ENCODE data around the gene NETO2. TPM values are rescaled to one million over a fixed set of nuclear protein-coding genes. Genes with fewer than 3 reads are reported as not detected.

Gene NETO2
- total and polyA plus RNA-seq, 2 of the 13 experiments (the other 11 are each of a cell fraction or from before 2014, with no cell fraction given), result 8.2 to 13.5 TPM

- TF ChIP-seq REST (IDR thresholded peaks at IDR 0.05; ENCODE audit: borderline replicate concordance in 1 of 2, low read depth in 1 of 2, low read length in 2 of 2), result no peak
- TF ChIP-seq PHF5A (CRISPR knock-in tag; IDR thresholded peaks at IDR 0.05; ENCODE audit: low read depth, unreplicated experiment), result peak; percentile 24
- no peak for TF ChIP-seq ZNF513 (CRISPR knock-in tag; conservative IDR thresholded peaks at IDR 0.05)
- TF ChIP-seq U2AF1 (optimal IDR thresholded peaks at IDR 0.05; ENCODE audit: low read depth, low read length), result no peak
- TF ChIP-seq MXD4 (CRISPR knock-in tag; IDR thresholded peaks at IDR 0.05), result no peak
- TF ChIP-seq SMYD3 (CRISPR knock-in tag; IDR thresholded peaks at IDR 0.05), result peak; percentile 81
- 0 out of 2 replicates have a peak, but pooled peaks have one; percentile 79 for TF ChIP-seq ZBTB37 (CRISPR knock-in tag; IDR thresholded peaks at IDR 0.05)
- TF ChIP-seq DBP (CRISPR knock-in tag; IDR thresholded peaks at IDR 0.05; ENCODE audit: not compliant biosample characterization), result peak; percentile 56
- TF ChIP-seq ZNF550 (CRISPR knock-in tag; IDR thresholded peaks at IDR 0.05; ENCODE audit: borderline replicate concordance), result no peak
- no peak for TF ChIP-seq ZNF44 (CRISPR knock-in tag; IDR thresholded peaks at IDR 0.05)
- no peak for TF ChIP-seq FOXO1 (CRISPR knock-in tag; IDR thresholded peaks at IDR 0.05)
- TF ChIP-seq IRF1 (CRISPR knock-in tag; IDR thresholded peaks at IDR 0.05; ENCODE audit: low read depth), result no peak
- TF ChIP-seq EED (CRISPR knock-in tag; IDR thresholded peaks at IDR 0.05), result no peak
- peak; percentile 87 for TF ChIP-seq ZMYM4 (CRISPR knock-in tag; IDR thresholded peaks at IDR 0.05)
- TF ChIP-seq ZNF749 (CRISPR knock-in tag; IDR thresholded peaks at IDR 0.05; ENCODE audit: borderline replicate concordance), result no peak
- no peak for TF ChIP-seq DZIP1 (CRISPR knock-in tag; IDR thresholded peaks at IDR 0.05)
Observed at GRCh38 chr16:47058295-47059086, 85.3 kb downstream of the NETO2 start (continued).

Data from HepG2 (cell line).